ENCODE results near the gene TMEM151A. TPM values are rescaled to one million over a fixed set of nuclear protein-coding genes. Genes with fewer than 3 reads are reported as not detected.

The TMEM151A gene
- total and polyA plus RNA-seq, 4 donors = 0.05 to 0.13 TPM; not detected in 2

- TF ChIP-seq ZBTB33 (IDR thresholded peaks at IDR 0.05) (no peak), TAF1 (conservative IDR thresholded peaks at IDR 0.05) (no peak), FOXA2 (IDR thresholded peaks at IDR 0.05) (no peak), HNF4G (IDR thresholded peaks at IDR 0.05) (no peak), ATF3 (IDR thresholded peaks at IDR 0.05) (no peak)
These were observed 23.8 kb downstream of the TMEM151A start (continued) for GRCh38 chr11:66315498-66315885.

GRCh38 chr11:66315921-66316811, 24.5 kb downstream of the TMEM151A start:
- no peak overlapping the region for H3K4me3 ChIP-seq (ENCODE audit: low read depth in 1 of 3, low read length in 3 of 3)
- 86% methylated on average over 52 of the region's 52 CpGs for WGBS
- H3K9me3 ChIP-seq (ENCODE audit: control insufficient read depth in 4 of 4, low read length in 3 of 4) = no peaks in the 10 kb centered on the region
- no peaks in the 10 kb centered on the region for H3K27me3 ChIP-seq (ENCODE audit: control insufficient read depth in 4 of 4, insufficient read depth in 4 of 4, low read length in 3 of 4)
- TF ChIP-seq ZBTB33 (IDR thresholded peaks at IDR 0.05) = no peak
- TF ChIP-seq CTCF (IDR thresholded peaks at IDR 0.05; ENCODE audit: low read depth, low read length, missing input control) = no peak
- TF ChIP-seq ATF3 (IDR thresholded peaks at IDR 0.05) = no peak
- no peak for TF ChIP-seq HNF4A (conservative IDR thresholded peaks at IDR 0.05)
- no peak for TF ChIP-seq GABPA (IDR thresholded peaks at IDR 0.05 in 1 of 2, conservative IDR thresholded peaks at IDR 0.05 in 1 of 2)
- TF ChIP-seq TAF1 (conservative IDR thresholded peaks at IDR 0.05) = no peak
- TF ChIP-seq SP1 (IDR thresholded peaks at IDR 0.05) = no peak
- no peak for TF ChIP-seq YY1 (IDR thresholded peaks at IDR 0.05)
- TF ChIP-seq MAX (IDR thresholded peaks at IDR 0.05) = no peak
- TF ChIP-seq EGR1 (IDR thresholded peaks at IDR 0.05; ENCODE audit: low read depth in 2 of 2) = no peak
- no peak for TF ChIP-seq FOXA1 (IDR thresholded peaks at IDR 0.05)
- peaks cover 7 to 24% (median 13%) of the 10 kb centered on the region in 4 donors for H3K4me1 ChIP-seq (ENCODE audit: control insufficient read depth in 4 of 4, insufficient read depth in 4 of 4, low read length in 3 of 4)
- no peaks in the 10 kb centered on the region for H3K36me3 ChIP-seq (ENCODE audit: control insufficient read depth in 4 of 4, insufficient read depth in 3 of 4, low read depth in 1 of 4, low read length in 3 of 4)
- no peak overlapping the region for H3K9ac ChIP-seq (ENCODE audit: low read depth in 1 of 2, low read length in 2 of 2)
- H3K27ac ChIP-seq (ENCODE audit: low read depth in 1 of 2, low read length in 2 of 2) = peak overlapping the region; percentile 5 to 23
- no peak for DNase-seq (ENCODE audit: low spot score)

Measured in liver (tissue), 9 donors.